ENCODE measurements around the gene CFAP69.

GRCh38 chr7:90216080-90216674, 28.8 kb upstream of the CFAP69 start:
- TF ChIP-seq POLR2A (IDR thresholded peaks at IDR 0.05; ENCODE audit: low read length): no peak
- TF ChIP-seq GATA1 (IDR thresholded peaks at IDR 0.05; ENCODE audit: low read depth, low read length): no peak

All from erythroblast (primary cell).